ENCODE data around the gene ST3GAL4. TPM values are rescaled to one million over a fixed set of nuclear protein-coding genes. Genes with fewer than 3 reads are reported as not detected.

The ST3GAL4 gene
- total RNA-seq, 1 experiment from 2014 or later: 17.3 TPM

DNA sequence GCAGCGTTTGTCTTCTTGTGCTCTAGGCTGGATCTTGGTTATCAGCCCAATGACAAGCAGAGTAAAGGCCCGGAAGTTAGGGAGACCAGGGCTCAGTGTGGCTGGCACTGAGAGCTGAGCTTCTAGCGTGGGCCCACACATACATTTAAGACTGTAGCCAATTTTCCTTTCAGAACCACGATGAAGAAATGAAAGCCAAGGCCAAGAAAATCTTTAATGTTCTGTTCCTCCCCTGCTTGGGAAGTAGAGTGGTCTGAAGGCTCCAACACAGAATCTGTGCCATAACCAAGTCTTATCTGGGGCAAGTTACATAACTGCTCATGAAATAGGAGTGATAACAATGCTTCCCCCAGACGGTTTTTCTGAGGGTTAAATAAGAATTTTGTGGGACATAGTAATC, 4.7 kb upstream of the ST3GAL4 start:
- Mint-ChIP-seq H3K4me1 (peaks cover 56% of the 10 kb centered on the region), H3K27ac (peak overlapping the region; percentile 26), H3K36me3 (peaks cover 8% of the 10 kb centered on the region), H3K4me3 (no peak overlapping the region), H3K9me3 (no peaks in the 10 kb centered on the region), H3K27me3 (ENCODE audit: low read depth) (no peaks in the 10 kb centered on the region)
- ATAC-seq (no peak), DNase-seq (ENCODE audit: low spot score) (no peak)
- TF ChIP-seq PREB (CRISPR knock-in tag; IDR thresholded peaks at IDR 0.05; ENCODE audit: borderline replicate concordance): no peak
- no peak for TF ChIP-seq ZNF121 (CRISPR knock-in tag; IDR thresholded peaks at IDR 0.05)
- TF ChIP-seq, protein P1, sequence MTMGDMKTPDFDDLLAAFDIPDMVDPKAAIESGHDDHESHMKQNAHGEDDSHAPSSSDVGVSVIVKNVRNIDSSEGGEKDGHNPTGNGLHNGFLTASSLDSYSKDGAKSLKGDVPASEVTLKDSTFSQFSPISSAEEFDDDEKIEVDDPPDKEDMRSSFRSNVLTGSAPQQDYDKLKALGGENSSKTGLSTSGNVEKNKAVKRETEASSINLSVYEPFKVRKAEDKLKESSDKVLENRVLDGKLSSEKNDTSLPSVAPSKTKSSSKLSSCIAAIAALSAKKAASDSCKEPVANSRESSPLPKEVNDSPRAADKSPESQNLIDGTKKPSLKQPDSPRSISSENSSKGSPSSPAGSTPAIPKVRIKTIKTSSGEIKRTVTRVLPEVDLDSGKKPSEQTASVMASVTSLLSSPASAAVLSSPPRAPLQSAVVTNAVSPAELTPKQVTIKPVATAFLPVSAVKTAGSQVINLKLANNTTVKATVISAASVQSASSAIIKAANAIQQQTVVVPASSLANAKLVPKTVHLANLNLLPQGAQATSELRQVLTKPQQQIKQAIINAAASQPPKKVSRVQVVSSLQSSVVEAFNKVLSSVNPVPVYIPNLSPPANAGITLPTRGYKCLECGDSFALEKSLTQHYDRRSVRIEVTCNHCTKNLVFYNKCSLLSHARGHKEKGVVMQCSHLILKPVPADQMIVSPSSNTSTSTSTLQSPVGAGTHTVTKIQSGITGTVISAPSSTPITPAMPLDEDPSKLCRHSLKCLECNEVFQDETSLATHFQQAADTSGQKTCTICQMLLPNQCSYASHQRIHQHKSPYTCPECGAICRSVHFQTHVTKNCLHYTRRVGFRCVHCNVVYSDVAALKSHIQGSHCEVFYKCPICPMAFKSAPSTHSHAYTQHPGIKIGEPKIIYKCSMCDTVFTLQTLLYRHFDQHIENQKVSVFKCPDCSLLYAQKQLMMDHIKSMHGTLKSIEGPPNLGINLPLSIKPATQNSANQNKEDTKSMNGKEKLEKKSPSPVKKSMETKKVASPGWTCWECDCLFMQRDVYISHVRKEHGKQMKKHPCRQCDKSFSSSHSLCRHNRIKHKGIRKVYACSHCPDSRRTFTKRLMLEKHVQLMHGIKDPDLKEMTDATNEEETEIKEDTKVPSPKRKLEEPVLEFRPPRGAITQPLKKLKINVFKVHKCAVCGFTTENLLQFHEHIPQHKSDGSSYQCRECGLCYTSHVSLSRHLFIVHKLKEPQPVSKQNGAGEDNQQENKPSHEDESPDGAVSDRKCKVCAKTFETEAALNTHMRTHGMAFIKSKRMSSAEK (CRISPR knock-in tag; IDR thresholded peaks at IDR 0.05; ENCODE audit: borderline replicate concordance): no peak
- TF ChIP-seq SP1 (CRISPR knock-in tag; conservative IDR thresholded peaks at IDR 0.05): no peak
- no peak for TF ChIP-seq MLX (CRISPR knock-in tag; IDR thresholded peaks at IDR 0.05)
- TF ChIP-seq CBFB (CRISPR knock-in tag; IDR thresholded peaks at IDR 0.05; ENCODE audit: low read depth): no peak
- TF ChIP-seq, protein P2, sequence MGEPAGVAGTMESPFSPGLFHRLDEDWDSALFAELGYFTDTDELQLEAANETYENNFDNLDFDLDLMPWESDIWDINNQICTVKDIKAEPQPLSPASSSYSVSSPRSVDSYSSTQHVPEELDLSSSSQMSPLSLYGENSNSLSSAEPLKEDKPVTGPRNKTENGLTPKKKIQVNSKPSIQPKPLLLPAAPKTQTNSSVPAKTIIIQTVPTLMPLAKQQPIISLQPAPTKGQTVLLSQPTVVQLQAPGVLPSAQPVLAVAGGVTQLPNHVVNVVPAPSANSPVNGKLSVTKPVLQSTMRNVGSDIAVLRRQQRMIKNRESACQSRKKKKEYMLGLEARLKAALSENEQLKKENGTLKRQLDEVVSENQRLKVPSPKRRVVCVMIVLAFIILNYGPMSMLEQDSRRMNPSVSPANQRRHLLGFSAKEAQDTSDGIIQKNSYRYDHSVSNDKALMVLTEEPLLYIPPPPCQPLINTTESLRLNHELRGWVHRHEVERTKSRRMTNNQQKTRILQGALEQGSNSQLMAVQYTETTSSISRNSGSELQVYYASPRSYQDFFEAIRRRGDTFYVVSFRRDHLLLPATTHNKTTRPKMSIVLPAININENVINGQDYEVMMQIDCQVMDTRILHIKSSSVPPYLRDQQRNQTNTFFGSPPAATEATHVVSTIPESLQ (CRISPR knock-in tag; IDR thresholded peaks at IDR 0.05): no peak
- no peak for TF ChIP-seq MXD4 (CRISPR knock-in tag; IDR thresholded peaks at IDR 0.05; ENCODE audit: borderline replicate concordance)
- TF ChIP-seq ZNF281 (CRISPR knock-in tag; IDR thresholded peaks at IDR 0.05): no peak
- TF ChIP-seq, protein P3, sequence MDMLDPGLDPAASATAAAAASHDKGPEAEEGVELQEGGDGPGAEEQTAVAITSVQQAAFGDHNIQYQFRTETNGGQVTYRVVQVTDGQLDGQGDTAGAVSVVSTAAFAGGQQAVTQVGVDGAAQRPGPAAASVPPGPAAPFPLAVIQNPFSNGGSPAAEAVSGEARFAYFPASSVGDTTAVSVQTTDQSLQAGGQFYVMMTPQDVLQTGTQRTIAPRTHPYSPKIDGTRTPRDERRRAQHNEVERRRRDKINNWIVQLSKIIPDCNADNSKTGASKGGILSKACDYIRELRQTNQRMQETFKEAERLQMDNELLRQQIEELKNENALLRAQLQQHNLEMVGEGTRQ (CRISPR knock-in tag; IDR thresholded peaks at IDR 0.05): no peak
- TF ChIP-seq, protein P4, sequence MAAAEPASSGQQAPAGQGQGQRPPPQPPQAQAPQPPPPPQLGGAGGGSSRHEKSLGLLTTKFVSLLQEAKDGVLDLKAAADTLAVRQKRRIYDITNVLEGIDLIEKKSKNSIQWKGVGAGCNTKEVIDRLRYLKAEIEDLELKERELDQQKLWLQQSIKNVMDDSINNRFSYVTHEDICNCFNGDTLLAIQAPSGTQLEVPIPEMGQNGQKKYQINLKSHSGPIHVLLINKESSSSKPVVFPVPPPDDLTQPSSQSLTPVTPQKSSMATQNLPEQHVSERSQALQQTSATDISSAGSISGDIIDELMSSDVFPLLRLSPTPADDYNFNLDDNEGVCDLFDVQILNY (CRISPR knock-in tag; IDR thresholded peaks at IDR 0.05): no peak
- ChIA-PET CTCF (no interaction called here), POLR2A (no interaction called here)

- CTCF ChIA-PET: no interaction called here
- TF ChIP-seq GABPB1 (CRISPR knock-in tag; IDR thresholded peaks at IDR 0.05) (no peak), ELF4 (CRISPR knock-in tag; IDR thresholded peaks at IDR 0.05; ENCODE audit: low read depth) (no peak), ZNF671 (CRISPR knock-in tag; IDR thresholded peaks at IDR 0.05) (no peak), PREB (CRISPR knock-in tag; IDR thresholded peaks at IDR 0.05; ENCODE audit: borderline replicate concordance) (no peak), CREB1 (CRISPR knock-in tag; IDR thresholded peaks at IDR 0.05) (no peak), FOXJ3 (CRISPR knock-in tag; IDR thresholded peaks at IDR 0.05; ENCODE audit: borderline replicate concordance) (no peak)
- TF ChIP-seq, protein P5, sequence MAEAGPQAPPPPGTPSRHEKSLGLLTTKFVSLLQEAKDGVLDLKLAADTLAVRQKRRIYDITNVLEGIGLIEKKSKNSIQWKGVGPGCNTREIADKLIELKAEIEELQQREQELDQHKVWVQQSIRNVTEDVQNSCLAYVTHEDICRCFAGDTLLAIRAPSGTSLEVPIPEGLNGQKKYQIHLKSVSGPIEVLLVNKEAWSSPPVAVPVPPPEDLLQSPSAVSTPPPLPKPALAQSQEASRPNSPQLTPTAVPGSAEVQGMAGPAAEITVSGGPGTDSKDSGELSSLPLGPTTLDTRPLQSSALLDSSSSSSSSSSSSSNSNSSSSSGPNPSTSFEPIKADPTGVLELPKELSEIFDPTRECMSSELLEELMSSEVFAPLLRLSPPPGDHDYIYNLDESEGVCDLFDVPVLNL (CRISPR knock-in tag; IDR thresholded peaks at IDR 0.05; ENCODE audit: borderline replicate concordance, low read depth): no peak
- TF ChIP-seq, protein P2 (CRISPR knock-in tag; IDR thresholded peaks at IDR 0.05): no peak
Observed at GRCh38 chr11:126352163-126352562, 3.3 kb upstream of the ST3GAL4 start.

More at GRCh38 chr11:126352163-126352562, 3.3 kb upstream of the ST3GAL4 start:
- Mint-ChIP-seq H3K36me3 (peaks cover 8% of the 10 kb centered on the region), H3K9me3 (no peaks in the 10 kb centered on the region), H3K4me3 (no peak overlapping the region), H3K4me1 (peaks cover 52% of the 10 kb centered on the region), H3K27me3 (ENCODE audit: low read depth) (no peaks in the 10 kb centered on the region), H3K27ac (no peak overlapping the region)
- POLR2A ChIA-PET: no interaction called here
- DNase-seq (ENCODE audit: low spot score): no peak
- ATAC-seq: no peak
